GM12891 (cell line): ENCODE measurements around the gene DNMT1.

ENCODE experiments used
- POLR2A ChIP-seq: IDR thresholded peaks from 2 replicates; pipeline ENCODE4 v1.6.1; 2011; ENCODE audit warnings: low read depth, low read length, control low read depth
- POLR2AphosphoS5 ChIP-seq: IDR thresholded peaks from 2 replicates; pipeline ENCODE4 v1.6.1; 2011; ENCODE audit warnings: low read depth, low read length, control low read depth
- POU2F2 ChIP-seq: IDR thresholded peaks from 2 replicates; pipeline ENCODE4 v1.6.1; 2011; ENCODE audit warnings: low read depth, mild to moderate bottlenecking, control low read depth, low read length, moderate library complexity
- SPI1 ChIP-seq: IDR thresholded peaks from 2 replicates; pipeline ENCODE4 v1.6.1; 2011; ENCODE audit warnings: low read depth, low read length, control low read depth
- TAF1 ChIP-seq: IDR thresholded peaks from 2 replicates; pipeline ENCODE4 v1.6.1; 2011; ENCODE audit warnings: low read depth, low read length, control low read depth

DNA sequence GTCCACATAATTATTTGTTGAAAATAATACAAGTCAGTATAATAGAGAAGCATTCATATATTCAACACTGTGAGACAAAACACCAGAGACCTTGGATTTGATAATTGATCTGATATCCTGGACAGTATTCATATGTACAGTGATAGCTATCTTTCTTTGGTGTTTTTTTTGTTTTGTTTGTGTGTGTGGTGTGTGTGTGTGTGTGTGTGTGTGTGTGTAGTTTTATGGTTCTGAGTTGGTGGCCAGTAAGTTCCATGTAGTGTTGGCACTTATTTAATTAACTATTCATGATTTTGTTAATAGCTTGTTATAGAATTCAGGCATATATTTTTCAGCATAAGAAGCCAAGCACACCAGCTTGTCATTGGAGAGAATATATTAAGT is 90.6 kb downstream of the DNMT1 start:
- TF ChIP-seq POLR2A = no peak
- TF ChIP-seq POLR2AphosphoS5 = no peak
- TF ChIP-seq SPI1 = no peak
- no peak for TF ChIP-seq POU2F2
- TF ChIP-seq TAF1 = no peak
